GM19395 (cell line): ENCODE results near the gene C2CD4B.

Experiments used
- ATAC-seq: cut with Tn5 transposase; IDR thresholded peaks from one replicate; pipeline ENCODE4 v1.9.1; 2021; ENCODE audit warnings: mild to moderate bottlenecking, moderate library complexity; ENCODE audit not compliant: unreplicated experiment

C2CD4B gene

DNA sequence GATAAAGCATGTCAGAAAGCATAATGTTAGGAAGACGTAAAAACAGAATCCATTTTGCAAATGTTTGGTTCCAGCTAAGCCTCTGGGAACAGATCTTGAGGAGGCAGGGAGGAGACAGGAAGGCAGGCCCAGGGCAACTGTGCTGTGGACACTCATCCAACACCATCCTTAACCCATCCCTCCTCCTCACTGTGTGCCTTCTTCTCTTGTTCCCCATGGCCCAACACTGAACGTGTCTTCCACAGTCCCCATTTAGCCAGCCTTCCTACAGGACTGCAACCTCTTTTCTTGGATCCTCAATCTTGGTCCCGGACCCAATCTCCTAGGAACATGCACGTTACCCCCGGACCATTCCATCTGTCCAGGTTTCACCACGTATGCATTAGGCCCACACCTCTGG is 15.4 kb downstream of the C2CD4B start:
- ATAC-seq, result no peak

DNA sequence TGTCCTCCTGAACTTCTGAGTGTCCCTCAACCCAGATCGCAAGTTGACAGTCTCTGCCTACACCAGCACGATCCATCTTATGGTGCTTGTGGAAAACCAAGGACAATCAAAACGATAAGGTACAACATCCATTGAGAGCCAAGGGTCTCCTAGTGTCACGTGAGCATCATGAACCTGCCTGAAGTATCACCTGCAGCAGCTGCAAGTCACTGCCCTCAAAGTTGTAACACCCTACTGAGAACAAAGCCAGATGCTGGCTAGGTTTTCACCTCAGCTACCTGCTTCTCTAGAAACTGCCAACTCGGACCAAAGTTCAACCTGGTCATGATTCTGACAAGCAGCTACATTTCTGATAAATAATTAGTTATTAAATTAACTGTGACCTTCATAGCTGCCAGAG is 17.5 kb downstream of the C2CD4B start:
- no peak for ATAC-seq

DNA sequence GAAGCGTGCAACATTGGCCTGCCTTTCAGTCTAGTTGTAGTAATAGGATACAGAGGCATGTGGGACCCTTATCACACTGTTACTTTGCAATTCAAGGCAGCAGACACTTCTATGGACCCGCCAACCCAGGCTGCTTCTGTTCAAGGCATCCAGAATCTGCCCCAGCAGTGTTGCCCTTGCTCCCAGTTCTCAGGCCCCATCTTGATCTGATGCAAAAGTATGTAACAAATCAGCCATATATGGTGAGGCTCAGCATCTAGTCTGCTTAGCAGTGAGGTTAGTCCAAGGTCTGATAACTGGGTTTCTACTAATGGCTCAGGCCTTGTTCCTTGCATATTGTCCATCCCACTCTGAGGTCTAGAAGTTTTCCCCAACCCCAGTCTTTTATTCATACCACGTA is 17.9 kb downstream of the C2CD4B start:
- no peak for ATAC-seq

DNA sequence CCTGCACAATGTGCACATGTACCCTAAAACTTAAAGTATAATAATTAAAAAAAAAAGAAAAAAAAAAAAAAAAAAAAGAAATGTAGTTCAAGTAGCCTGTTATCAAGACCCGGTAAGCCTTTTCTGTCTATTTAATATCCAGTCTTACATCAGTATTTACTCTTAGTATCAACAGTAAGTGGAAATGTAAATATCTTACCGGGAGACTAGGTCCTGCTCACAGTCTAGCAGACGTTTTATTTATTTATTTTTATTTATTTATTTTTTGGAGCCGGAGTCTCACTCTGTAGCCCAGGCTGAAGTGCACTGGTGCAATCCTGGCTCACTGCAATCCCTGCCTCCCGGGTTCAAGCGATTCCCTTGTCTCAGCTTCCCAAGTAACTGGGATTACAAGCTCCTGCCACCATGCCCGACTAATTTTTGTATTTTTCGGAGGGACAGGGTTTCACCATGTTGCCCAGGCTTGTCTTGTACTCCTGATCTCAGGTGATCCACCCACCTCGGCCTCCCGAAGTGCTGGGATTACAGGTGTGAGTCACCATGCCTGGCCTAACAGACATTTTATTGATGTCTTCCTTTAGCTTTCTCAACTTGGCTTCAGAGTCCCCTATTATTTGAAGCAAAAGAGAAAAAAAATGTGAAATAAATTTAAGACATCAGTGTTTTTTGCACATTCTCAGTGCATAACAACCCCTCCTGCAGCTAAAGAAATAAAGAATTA is 19.9 kb downstream of the C2CD4B start:
- ATAC-seq, result no peak

DNA sequence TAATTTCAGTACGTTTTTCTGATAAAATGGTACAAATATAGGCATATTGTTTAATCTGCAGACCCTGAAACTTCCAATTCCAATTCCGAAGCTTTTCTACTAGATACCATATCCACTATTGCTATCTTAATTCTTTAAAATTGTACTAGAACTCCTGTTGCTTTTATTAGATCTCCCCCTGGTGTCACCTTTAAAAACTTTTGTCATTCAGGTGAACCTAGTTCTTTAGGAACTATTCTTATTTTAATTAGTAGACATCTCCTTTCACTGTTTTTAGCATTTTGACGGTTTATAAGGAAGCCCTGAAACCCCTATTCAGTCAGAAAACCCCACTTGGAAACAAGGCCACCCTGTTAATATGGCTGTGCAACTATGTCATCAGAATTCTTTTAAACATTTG is 22.3 kb downstream of the C2CD4B start:
- ATAC-seq, result no peak

DNA sequence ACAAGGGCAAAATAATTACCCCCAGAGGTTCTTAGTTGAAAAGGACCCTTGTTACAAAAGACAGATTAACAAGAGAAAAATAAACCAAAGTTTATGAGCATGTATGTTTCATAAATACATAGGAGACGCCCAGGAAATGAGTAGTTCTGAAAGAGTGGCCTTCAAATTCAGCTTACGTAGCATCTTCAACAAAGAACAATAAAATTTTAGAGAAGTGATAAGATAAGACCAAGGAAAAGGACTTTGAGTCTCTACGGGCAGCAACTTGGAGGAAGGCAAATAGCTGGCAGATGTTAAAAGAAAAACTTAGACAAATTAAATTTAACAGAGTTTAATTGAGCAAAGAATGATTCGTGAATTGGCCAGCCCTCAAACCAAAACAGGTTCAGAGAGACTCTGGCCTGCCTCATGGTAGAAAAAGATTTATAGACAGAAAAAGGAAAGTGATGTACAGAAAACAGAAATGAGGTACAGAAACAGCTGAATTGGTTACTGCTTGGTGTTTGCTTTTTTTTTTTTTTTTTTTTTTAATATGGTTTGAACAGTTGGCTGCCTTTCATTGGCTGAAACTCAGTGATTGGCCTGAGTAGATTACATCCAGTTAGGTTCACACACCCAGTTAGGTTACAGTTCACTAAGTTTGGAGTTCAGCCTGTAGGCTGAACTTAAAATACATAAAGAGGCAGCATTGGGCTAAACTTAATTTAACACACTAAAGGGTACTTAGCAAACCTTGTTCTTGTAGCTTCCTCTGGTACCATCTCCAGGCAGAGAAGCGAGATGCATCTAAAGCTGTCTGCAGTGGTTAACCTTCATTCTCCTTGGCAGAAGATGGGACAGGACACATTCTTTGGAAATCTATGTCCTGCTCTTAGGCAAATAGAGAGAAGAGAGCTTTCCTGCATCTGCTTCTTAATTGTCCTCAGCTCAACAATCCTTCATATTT is 23.2 kb downstream of the C2CD4B start:
- ATAC-seq, result no peak

DNA sequence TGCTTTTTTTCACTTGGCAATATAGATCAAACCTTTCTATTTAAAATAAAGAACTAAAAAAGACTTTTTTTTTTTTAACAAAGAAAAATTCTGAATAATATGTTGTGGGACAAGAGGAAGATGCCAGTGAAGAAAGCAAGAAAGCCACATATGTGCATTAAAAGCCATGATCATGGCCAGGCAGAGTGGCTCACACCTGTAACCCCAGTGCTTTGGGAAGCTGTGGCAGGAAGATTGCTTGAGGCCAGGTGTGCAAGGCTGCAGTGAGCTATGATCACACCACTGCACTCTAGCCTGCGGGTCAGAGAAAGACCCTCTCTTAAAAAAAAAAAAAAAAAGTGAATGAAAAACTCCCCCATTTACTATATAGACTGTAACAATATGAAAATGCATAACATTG is 23.9 kb downstream of the C2CD4B start:
- no peak for ATAC-seq

DNA sequence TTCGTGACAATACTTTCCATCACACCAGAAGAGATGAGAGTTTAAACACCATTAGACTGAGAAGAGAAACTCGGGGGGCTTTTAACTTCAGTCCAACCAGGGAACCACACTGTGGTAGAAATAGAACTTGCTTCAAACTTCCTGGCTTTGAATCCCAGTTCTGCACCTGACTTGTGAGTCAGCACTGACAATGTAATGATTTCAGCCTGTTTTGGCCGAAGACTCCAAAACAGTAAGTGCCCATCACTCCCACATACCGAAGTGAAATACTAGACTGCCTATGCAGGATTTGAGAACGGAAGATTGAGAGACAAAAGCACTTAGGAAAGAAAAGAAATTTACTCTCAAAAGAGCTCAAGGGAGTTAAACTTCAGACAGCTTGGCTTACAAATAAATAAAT is 27.0 kb downstream of the C2CD4B start:
- no peak for ATAC-seq

DNA sequence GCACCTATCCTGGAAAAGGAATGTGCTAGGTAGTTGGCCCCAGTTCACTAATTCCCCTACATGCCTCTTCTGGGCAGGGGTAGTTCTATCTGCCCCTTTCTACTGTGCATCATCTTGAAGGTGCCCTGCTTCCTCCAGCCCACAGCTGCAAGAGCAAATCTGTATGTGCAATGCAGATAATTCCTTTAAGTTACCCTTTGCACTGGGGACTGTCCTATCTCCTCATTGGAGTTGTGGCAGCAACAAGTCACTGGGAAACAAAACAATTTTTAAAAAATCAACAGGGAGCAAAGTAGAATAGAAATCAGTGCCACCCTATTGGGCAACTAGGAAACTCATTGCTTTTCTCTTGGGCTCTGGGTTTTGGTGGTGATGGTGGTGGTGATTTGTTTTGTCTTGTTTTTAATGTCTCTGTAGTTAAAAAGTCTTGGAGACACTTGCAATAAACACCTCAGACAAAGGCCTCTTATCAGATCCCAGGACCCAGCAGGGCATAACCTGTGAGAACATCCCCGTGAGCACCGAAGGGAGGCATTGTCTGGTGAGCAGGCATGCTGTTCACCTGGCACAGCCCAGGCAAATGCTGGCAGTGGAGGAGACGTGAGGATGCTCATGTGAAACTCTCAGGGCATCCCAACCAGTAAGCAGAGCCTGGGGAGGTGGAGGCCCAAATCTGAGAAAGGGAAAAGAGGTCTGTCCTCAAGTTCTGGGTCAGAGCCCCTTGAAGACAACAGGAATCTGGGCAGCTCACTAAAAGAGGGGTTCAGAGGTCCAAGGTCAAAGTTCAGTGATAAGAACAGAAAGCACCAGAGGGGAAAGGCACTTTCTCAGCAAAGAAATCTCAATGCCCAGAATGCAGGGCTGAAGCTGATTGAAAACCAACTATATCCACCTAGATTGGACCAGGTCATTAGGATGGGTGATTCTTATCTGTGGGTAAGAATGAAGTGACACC is 27.9 kb downstream of the C2CD4B start:
- no peak for ATAC-seq

DNA sequence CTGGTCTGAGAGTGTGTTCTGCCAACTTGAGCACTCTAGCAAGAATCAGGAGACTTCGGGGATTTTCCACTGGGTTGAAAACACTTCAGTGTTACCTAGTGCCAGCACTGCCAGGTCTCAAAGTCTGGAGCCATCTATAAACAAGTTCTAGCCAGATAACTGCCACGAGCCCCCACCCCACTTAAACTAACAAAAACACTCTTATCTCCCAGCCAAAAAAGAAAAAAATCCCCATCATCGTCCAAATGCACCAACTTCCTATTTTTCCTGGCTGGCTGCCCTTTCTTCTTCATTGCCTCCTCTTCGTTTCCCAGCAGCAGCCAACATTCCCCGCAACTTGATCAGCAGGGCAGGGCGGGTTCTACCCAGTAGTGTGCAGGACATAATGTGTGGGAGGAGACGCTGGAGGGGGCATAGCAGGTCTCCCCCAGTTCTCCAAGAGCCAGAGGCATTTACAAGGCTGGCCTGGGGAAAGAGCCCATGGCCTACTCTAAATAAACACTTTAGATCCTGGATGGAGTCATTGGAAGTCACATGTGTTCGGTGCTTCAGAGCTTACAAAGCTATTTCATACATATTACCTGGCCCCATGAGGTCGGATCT is 29.5 kb downstream of the C2CD4B start:
- ATAC-seq, result no peak

DNA sequence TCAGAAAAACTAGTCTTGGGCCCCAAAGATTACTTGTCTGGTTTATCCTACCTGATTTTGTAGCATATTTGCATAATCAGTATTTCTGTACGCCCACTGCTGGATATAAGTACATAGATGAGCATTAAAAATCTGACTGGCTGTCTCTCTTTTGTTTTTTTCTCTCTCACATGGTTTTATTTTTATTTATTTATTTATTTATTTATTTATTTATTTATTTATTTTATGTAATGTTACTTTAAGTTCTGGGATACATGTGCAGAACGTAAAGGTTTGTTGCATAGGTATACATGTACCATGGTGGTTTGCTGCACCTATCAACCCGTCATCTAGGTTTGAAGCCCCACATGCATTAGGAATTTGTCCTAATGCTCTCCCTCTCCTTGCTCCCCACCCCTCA is 31.9 kb downstream of the C2CD4B start:
- ATAC-seq, result no peak

DNA sequence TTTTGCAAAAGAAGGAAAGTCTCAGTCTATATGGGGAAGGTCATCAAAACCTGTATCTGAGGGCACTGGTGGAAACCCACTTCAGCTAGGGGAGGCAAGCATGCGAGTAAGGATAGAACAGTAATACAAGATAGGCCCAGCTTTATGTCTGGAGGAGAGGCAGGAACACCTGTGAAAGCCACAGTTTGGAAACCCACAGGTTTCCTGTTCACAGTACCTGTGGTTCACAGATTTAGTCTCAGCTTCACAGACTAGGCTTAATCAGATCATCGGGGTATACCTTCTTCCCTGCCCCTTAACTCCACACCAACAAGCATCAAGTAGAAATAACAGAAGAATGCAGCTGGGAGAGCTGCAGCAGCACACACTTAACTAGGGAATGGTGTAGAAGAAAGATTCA is 36.2 kb downstream of the C2CD4B start:
- ATAC-seq, result no peak

DNA sequence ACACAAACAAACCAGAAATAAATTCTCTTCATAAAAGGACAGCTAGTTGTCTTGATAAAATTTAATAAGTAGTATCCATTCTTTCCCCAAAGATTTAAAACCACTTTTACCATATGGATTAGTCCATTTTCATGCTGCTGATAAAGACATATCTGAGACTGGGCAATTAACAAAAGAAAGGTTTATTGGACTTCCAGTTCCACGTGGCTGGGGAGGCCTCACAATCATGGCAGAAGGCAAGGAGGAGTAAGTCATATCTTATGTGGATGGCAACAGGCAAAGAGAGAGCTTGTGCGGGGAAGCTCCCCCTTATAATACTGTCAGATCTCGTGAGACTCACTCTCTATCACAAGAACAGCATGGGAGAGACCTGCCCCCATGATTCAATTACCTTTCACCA is 38.7 kb downstream of the C2CD4B start:
- no peak for ATAC-seq

DNA sequence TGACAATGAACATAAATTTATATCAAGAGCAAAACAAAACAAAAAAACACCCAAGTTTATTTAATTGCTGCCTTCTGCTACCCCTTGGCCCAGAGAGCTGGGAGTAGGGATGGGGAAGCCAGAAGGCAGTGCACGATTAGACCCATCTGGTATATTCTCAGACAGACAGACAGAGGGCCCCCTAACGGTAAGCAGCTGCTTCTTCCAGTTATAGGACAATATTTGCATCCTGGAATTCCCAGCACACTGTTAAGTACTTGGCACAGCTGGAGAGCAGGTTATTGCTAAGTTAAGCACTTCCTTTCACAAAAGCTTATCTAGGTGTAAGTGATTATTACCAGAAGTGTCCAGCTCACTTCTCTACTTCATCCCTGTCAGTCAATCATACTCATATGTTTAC is 39.3 kb downstream of the C2CD4B start:
- no peak for ATAC-seq

DNA sequence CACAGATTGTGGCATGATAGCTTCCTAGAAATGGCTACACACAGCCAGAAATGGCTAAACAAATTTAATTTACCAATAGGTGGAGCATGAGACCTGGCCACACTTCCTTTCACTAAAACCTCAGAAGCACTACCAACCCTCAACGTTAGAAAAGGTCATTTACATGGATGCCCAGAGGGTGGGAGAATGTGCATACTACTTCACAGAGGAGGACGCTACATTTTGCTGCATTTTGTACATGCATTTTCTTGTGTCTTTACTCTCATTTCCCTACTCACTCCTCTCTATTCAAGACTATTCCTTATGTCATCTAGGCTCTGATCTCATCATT is 40.1 kb downstream of the C2CD4B start:
- ATAC-seq, result no peak

DNA sequence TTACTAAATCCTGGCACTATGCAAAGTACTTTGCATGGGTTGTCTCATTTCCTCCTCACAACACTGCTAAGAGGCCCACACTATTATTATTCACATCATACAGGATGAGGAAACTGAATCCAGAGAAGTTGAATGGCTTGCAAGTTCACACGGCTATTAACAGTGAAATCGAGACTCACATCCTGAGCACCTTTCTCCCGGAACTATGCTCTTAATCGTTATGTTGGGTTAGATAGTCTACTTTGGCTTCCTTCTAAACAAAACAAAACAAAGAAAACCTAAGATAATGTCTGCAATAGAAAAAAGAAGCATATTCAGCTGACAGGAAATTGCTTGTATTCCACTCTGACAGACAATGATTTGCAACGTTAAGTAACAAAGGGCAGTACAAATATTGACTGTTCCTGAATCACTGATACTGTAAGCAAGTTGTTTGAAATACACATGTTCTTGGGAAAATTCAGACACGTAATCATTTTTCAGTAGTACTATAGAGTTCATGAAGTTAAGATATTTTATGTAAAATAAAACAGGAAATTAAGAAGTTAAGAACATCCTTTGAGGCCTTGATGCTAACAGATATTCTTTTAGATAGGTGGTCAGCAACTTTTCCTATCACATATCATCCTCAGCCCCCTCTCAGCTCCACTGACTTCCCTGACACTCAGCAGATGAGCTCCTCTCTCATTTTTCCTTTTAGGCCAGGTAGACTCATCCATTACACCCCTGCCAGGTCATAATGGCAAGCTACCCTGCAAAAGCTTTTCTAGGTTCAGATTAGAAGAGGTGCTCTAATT is 40.7 kb downstream of the C2CD4B start:
- ATAC-seq, result no peak

DNA sequence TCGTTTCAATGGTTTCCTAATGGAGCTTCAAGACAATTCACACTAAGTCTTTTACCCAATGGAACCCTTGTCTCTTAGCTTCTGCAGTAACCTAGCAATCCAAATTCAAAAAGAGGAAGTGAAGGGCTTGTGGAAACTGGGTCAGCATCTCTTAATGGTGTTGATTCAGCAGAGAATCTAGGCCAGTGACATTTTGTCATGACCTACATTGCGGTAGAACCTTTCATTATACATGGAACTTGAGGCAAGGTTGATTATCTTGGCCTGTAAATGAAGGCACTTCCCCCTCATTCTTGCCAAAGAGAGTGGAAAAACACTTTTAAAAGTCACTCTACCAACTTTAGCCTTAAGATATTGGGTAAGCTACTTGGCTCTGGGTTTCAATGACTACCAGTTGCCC is 42.8 kb downstream of the C2CD4B start:
- no peak for ATAC-seq

DNA sequence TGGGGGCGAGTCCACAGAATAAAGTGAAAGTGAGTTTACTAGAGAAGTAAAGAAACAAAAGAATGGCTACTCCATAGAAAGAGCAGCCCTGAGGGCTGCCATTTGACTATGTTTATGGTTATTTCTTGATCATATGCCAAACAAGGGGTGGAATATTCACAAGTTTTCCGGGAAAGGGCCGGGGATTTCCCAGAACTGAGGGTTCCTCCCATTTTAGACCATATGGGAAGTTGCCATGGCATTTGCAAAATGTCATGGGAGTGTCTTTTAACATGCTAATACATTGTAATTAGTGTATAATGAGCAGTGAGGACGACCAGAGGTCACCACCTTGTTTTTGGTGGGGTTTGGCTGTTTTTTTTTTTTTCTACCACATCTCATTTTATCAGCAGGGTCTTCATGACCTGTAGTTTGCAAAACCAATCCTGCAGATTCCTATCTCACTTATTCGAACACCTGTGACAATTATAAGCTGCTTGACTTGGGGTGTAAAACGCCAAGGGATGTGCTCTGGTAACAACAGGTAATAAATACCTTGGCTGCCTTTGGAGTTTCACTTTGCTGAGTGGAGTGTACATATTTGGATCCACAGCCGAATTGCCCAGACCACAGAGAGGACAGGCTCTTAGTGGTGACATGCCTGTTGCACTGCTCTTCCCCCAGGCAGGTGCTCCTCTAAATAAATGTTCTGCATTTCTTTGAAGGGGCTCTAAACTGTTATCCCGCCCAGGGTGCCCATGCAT is 43.6 kb downstream of the C2CD4B start:
- no peak for ATAC-seq

DNA sequence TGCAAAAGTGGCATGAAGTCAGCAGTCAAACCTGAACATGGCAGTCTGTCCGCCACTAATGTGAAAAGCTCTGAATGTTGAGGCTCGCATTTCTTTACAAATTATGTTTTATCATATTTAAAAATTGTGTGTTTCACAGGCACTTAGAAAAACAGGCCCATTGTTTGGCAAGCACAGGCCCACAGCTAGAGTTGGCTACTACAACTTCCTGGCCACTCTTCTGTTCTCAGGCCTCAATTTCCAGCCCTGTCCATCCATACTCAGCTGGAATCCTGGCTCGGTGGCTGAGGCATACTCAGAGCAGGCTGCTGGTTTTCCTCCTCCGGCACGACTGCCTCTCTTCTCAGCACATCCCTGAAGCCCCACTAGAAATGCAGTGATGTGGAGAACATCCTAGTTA is 44.3 kb downstream of the C2CD4B start:
- no peak for ATAC-seq
